GM06990 (cell line): ENCODE results near the gene HMGN3.

Source experiments
- DNase-seq: peaks from one replicate; pipeline ENCODE4 v3.0.0-alpha.2; 2011; ENCODE audit not compliant: insufficient read length; ENCODE audit errors: extremely low read depth
- H3K27me3 ChIP-seq: replicated peaks from 2 replicates; pipeline ENCODE4 v1.6.0; 2011; ENCODE audit warnings: low read length; ENCODE audit not compliant: control insufficient read depth, insufficient read depth
- H3K36me3 ChIP-seq: 2 replicates; pipeline ENCODE4 v1.5.1; 2011; ENCODE audit warnings: low read length; ENCODE audit not compliant: control insufficient read depth, insufficient read depth
- H3K4me3 ChIP-seq: replicated peaks from 2 replicates; pipeline ENCODE4 v1.5.1; 2011; ENCODE audit warnings: low read depth, mild to moderate bottlenecking, control low read depth, low read length
- TF ChIP-seq, protein P1 (sequence below): IDR thresholded peaks from 2 replicates; pipeline ENCODE4 v1.5.1; 2011; ENCODE audit warnings: low read length, control low read depth, mild to moderate bottlenecking, inconsistent platforms; ENCODE audit not compliant: insufficient read depth, poor library complexity, severe bottlenecking

The HMGN3 gene

DNA sequence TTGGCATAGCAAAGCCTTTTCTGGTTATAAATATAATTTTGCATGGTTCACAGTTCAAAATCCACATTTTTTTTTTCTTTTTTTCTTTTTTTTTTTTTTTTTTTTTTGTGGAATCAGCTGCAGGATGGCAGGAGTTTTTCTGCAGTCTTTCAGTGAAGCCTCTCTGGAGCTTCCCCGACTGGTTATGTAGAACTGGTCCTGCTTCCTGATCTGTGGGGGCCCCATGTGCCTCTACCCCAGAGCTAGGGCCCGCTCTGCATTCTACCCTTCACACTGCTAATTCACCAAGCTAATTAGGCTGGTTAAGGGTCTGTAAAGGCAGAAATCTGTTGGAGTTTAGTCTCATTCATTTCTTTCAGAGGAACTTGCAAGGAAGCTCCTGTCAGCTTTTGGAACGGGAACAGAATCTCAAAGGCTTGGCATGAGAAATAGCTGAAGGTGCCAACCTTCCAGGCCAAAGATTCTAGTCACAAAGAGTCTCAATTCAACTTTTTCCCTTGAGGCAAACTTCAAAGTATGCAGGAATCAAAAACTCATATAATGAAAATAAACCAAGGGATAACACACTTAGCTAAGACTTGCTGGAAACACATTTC, 45.5 kb downstream of the HMGN3 start:
- TF ChIP-seq, protein P1, sequence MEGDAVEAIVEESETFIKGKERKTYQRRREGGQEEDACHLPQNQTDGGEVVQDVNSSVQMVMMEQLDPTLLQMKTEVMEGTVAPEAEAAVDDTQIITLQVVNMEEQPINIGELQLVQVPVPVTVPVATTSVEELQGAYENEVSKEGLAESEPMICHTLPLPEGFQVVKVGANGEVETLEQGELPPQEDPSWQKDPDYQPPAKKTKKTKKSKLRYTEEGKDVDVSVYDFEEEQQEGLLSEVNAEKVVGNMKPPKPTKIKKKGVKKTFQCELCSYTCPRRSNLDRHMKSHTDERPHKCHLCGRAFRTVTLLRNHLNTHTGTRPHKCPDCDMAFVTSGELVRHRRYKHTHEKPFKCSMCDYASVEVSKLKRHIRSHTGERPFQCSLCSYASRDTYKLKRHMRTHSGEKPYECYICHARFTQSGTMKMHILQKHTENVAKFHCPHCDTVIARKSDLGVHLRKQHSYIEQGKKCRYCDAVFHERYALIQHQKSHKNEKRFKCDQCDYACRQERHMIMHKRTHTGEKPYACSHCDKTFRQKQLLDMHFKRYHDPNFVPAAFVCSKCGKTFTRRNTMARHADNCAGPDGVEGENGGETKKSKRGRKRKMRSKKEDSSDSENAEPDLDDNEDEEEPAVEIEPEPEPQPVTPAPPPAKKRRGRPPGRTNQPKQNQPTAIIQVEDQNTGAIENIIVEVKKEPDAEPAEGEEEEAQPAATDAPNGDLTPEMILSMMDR = no peak
- DNase-seq = no peak
- Histone ChIP-seq H3K27me3 (no peaks in the 10 kb centered on the region), H3K4me3 (no peak overlapping the region), H3K36me3 (no peaks in the 10 kb centered on the region)

DNA sequence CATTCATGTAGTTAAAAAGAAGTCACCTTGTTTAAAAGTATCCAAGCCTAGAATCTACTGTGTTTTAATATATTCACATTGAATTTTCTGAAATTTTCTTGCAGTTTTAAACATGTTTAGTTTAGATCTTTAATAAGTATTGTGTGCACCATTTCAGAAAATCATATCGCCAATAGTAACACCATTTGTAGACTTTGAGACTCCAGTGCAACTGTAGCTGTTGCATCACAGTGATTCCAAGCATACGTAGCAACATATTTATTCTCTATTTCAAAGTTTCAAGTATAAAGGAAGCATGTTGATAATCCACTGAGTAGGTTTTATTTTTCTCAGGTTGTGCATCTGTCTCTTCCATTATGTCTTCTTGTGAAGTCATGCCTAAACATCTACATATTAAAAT, 46.4 kb downstream of the HMGN3 start:
- Histone ChIP-seq H3K27me3 (no peaks in the 10 kb centered on the region), H3K4me3 (no peak overlapping the region), H3K36me3 (no peaks in the 10 kb centered on the region)
- DNase-seq = no peak
- TF ChIP-seq, protein P1 = no peak

DNA sequence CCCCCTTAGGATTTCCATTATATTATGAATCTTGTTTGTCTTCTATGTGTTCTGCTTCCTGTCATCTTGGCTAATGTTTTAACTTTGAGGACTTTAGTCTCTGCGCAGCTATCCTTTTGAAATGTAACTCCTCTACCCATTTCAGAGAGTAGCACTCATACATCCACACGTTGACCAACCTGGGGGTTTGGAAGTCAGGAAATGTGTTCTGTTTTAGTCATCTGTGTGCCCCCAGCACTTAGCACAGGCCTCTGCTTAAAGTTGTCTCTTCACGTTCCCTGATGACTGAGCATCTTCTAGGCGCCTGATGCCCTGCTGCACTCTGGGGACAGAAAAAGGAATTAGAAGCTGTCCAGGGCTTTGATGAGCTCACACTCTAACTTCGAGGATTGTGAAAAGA, 47.9 kb downstream of the HMGN3 start:
- no peak for DNase-seq
- Histone ChIP-seq H3K36me3 (no peaks in the 10 kb centered on the region), H3K27me3 (no peaks in the 10 kb centered on the region), H3K4me3 (no peak overlapping the region)
- TF ChIP-seq, protein P1 = peak; percentile 38

DNA sequence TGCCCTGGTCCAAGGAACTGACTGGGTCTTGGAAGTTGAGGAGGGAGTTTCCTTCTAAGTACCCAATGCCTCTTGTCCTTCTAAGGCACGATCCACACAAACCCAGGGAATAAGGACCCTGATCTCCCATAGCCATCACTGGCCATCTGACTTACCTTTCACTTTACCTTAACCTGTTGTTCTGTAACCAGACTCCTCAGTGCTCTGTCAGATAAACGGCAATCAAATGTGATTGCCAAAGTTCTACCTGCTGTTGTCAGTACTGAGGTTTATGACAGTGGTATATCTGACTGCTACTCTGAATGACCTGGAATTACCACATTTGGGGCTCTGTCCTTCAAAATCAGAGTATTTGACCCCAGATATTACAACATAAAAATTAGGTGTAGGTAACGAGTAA, 49.8 kb downstream of the HMGN3 start:
- Histone ChIP-seq H3K4me3 (no peak overlapping the region), H3K27me3 (no peaks in the 10 kb centered on the region), H3K36me3 (no peaks in the 10 kb centered on the region)
- TF ChIP-seq, protein P1 = no peak
- DNase-seq = no peak

DNA sequence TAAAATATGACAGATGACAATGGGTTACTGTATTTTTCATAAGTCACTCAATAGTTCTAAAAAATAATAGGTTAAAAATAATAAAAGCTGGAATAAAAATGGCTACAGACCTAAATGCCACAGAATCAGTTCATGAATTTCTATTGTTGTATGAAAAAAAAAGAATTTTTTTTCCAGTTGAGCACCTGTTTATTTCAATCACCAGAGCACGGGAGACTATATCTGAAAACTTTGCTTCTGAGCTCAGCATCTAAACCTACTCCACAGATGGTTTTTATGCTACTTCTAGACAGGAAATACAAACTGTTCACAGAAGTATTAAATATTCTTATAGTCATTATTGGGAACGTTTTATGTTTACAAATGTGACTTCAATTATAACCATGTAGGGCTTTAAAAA, 50.4 kb downstream of the HMGN3 start:
- TF ChIP-seq, protein P1 = no peak
- Histone ChIP-seq H3K27me3 (no peaks in the 10 kb centered on the region), H3K4me3 (no peak overlapping the region)

DNA sequence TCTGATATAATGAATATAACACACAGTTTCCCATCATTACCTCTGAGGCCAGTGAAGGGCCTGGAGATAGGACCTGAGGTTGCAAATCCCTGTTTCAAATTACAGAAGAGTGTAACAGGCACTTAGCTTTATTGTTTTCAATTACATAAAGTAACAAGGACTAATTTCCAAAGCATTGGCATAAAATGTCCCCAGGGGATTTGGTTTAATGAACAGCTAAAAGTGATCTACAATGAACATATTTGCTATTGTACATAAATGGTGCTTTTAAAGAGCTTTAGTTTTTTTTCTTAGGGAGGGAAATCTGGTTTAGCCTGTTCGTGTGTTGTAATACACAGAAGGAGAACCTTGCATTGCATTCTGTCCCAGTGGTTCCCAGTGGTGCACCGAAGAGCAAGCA, 54.4 kb downstream of the HMGN3 start:
- DNase-seq = no peak

More for the DNA sequence above, 50.4 kb downstream of the HMGN3 start:
- no peaks in the 10 kb centered on the region for H3K36me3 ChIP-seq
- no peak for DNase-seq

More for the DNA sequence above, 54.4 kb downstream of the HMGN3 start:
- Histone ChIP-seq H3K27me3 (no peaks in the 10 kb centered on the region), H3K4me3 (no peak overlapping the region), H3K36me3 (no peaks in the 10 kb centered on the region)
- TF ChIP-seq, protein P1 = no peak
